NB4 (cell line): ENCODE measurements around the gene CFAP97D2.
"Not testable (repeated sequence)": the region's sequence is repeated elsewhere in the genome, so short reads cannot be mapped to it uniquely, and the experiment has no call there.

Experiments used
- DNase-seq: peaks from one replicate; pipeline ENCODE4 v3.0.0; 2010; ENCODE audit warnings: low read depth
- H3K4me3 ChIP-seq: one replicate; pipeline ENCODE4 v1.5.1; 2011; ENCODE audit warnings: mild to moderate bottlenecking, low read depth, low read length, moderate library complexity
- CTCF ChIP-seq: IDR thresholded peaks from one replicate; pipeline ENCODE4 v1.5.1; 2012; ENCODE audit warnings: low read depth, low read length
- MAX ChIP-seq: IDR thresholded peaks from 2 replicates; pipeline ENCODE4 v1.6.1; 2011; ENCODE audit warnings: low read depth, low read length
- MYC ChIP-seq: IDR thresholded peaks from 2 replicates; pipeline ENCODE4 v1.6.1; 2011; ENCODE audit warnings: low read depth, low read length
- POLR2A ChIP-seq: IDR thresholded peaks from 2 replicates; pipeline ENCODE4 v1.6.1; 2011; ENCODE audit warnings: mild to moderate bottlenecking; ENCODE audit not compliant: insufficient read length; ENCODE audit errors: extremely low read depth

The CFAP97D2 gene

GRCh38 chr13:114258589-114258988 lies 79.5 kb downstream of the CFAP97D2 start:
- TF ChIP-seq CTCF (no peak), POLR2A (no peak), MYC (no peak), MAX (no peak)
- no peak for DNase-seq
- H3K4me3 ChIP-seq = no peak overlapping the region

- DNase-seq = no peak
- no peak overlapping the region for H3K4me3 ChIP-seq
- TF ChIP-seq CTCF (no peak), MYC (no peak), MAX (no peak), POLR2A (no peak)
Observed at GRCh38 chr13:114259374-114259773, 80.3 kb downstream of the CFAP97D2 start.

GRCh38 chr13:114259974-114260373 lies 80.9 kb downstream of the CFAP97D2 start:
- no peak for DNase-seq
- no peak overlapping the region for H3K4me3 ChIP-seq
- TF ChIP-seq MYC (no peak), CTCF (no peak), POLR2A (no peak), MAX (no peak)

GRCh38 chr13:114260814-114261213 lies 81.8 kb downstream of the CFAP97D2 start:
- DNase-seq = no peak
- TF ChIP-seq CTCF (no peak), MAX (no peak)
- H3K4me3 ChIP-seq = no peak overlapping the region

- TF ChIP-seq POLR2A = no peak
- DNase-seq = no peak
- H3K4me3 ChIP-seq = no peak overlapping the region
Observed at GRCh38 chr13:114261328-114261965, 82.4 kb downstream of the CFAP97D2 start.

GRCh38 chr13:114263578-114263977 lies 84.5 kb downstream of the CFAP97D2 start:
- TF ChIP-seq MYC = no peak
- no peak for TF ChIP-seq MAX
- TF ChIP-seq POLR2A = no peak
- TF ChIP-seq CTCF = no peak
- H3K4me3 ChIP-seq = no peak overlapping the region
- no peak for DNase-seq

GRCh38 chr13:114264313-114264712 lies 85.3 kb downstream of the CFAP97D2 start:
- not testable (repeated sequence) for H3K4me3 ChIP-seq, DNase-seq
